HEK293T (cell line): ENCODE measurements around the gene TARBP1.

Experiments
- ARNT ChIP-seq: fragments of 450-650 bp; IDR thresholded peaks from 2 replicates; pipeline ENCODE4 v1.6.1; 2017; ENCODE audit warnings: mild to moderate bottlenecking
- BHLHE40 ChIP-seq: fragments of 450-650 bp; IDR thresholded peaks from 2 replicates; pipeline ENCODE4 v1.6.1; 2016; ENCODE audit warnings: mild to moderate bottlenecking, moderate library complexity, borderline replicate concordance
- FOXA1 ChIP-seq: fragments of 450-650 bp; IDR thresholded peaks from 2 replicates; pipeline ENCODE4 v1.6.1; 2016; ENCODE audit warnings: mild to moderate bottlenecking
- FOXK2 ChIP-seq: fragments of 450-650 bp; IDR thresholded peaks from 2 replicates; pipeline ENCODE4 v1.6.1; 2016; ENCODE audit warnings: mild to moderate bottlenecking
- FOXM1 ChIP-seq: fragments of 450-650 bp; IDR thresholded peaks from 2 replicates; pipeline ENCODE4 v1.6.1; 2017; ENCODE audit warnings: mild to moderate bottlenecking, borderline replicate concordance
- HDGF ChIP-seq: fragments of 450-650 bp; IDR thresholded peaks from 2 replicates; pipeline ENCODE4 v1.6.1; 2017; ENCODE audit warnings: antibody characterized with exemption, borderline replicate concordance
- L3MBTL2 ChIP-seq: fragments of 450-650 bp; conservative IDR thresholded peaks from 2 replicates; pipeline ENCODE4 v1.6.1; 2016; ENCODE audit warnings: mild to moderate bottlenecking
- LEF1 ChIP-seq: fragments of 450-650 bp; IDR thresholded peaks from 2 replicates; pipeline ENCODE4 v1.6.1; 2017; ENCODE audit warnings: mild to moderate bottlenecking, borderline replicate concordance
- NFRKB ChIP-seq: fragments of 450-650 bp; IDR thresholded peaks from 2 replicates; pipeline ENCODE4 v1.6.1; 2016; ENCODE audit warnings: mild to moderate bottlenecking, moderate library complexity
- PKNOX1 ChIP-seq: fragments of 450-650 bp; IDR thresholded peaks from 2 replicates; pipeline ENCODE4 v1.6.1; 2016
- SP1 ChIP-seq: fragments of 450-650 bp; IDR thresholded peaks from 2 replicates; pipeline ENCODE4 v1.6.1; 2017
- TARDBP ChIP-seq: fragments of 450-650 bp; IDR thresholded peaks from 2 replicates; pipeline ENCODE4 v1.6.1; 2016
- ZNF384 ChIP-seq: fragments of 450-650 bp; IDR thresholded peaks from 2 replicates; pipeline ENCODE4 v1.6.1; 2016

- TF ChIP-seq HDGF (no peak), TARDBP (no peak), SP1 (no peak), ARNT (no peak), FOXM1 (no peak), LEF1 (no peak), ZNF384 (no peak), PKNOX1 (no peak), FOXA1 (no peak), L3MBTL2 (no peak), NFRKB (no peak), FOXK2 (no peak), BHLHE40 (no peak)
Measured at GRCh38 chr1:234405676-234406075, 73.3 kb downstream of the TARBP1 start.
